SK-N-MC (cell line): Measurements from ENCODE around the gene C3orf70.

ENCODE experiments used
- EZH2 ChIP-seq: fragments of 200-600 bp; sonication (generic); IDR thresholded peaks from one replicate; pipeline ENCODE4 v1.6.1; 2017; ENCODE audit warnings: antibody characterized with exemption
- FOXP2 ChIP-seq: optimal IDR thresholded peaks from 2 replicates; pipeline ENCODE3; 2011; ENCODE audit warnings: mild to moderate bottlenecking, moderate library complexity; ENCODE audit not compliant: insufficient read depth; ENCODE audit errors: extremely low read length, control extremely low read depth
- POLR2AphosphoS5 ChIP-seq: IDR thresholded peaks from 2 replicates; pipeline ENCODE4 v1.6.1; 2012; ENCODE audit warnings: mild to moderate bottlenecking, low read depth, low read length, borderline replicate concordance

DNA sequence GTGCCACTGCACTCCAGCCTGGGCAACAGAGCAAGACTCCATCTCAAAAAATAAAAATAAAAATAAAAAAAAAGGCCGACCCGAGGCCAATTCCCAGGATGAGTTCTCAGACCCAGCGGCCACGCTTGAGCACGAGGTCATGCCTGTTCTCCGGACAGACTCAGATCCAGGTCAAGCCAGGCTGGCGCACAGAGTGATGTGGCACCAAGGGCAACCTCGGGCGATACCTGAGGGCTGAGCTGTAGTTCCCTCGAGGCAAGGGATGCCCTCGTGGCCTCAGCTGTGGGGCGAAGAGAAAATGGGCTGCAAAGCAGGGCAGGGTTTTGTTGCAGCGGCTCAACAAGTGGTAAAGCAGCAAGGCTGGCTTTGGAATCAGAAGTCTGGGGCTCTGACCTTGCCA is 77.3 kb downstream of the C3orf70 start:
- TF ChIP-seq POLR2AphosphoS5 (no peak), EZH2 (no peak), FOXP2 (no peak)
